LHCN-M2 (cell line): ENCODE data around the gene BSG. TPM values are rescaled to one million over a fixed set of nuclear protein-coding genes. Genes with fewer than 3 reads are reported as not detected.
"Not testable (repeated sequence)": the region's sequence is repeated elsewhere in the genome, so short reads cannot be mapped to it uniquely, and the experiment has no call there.

Source experiments
- DNase-seq: peaks from one replicate; pipeline ENCODE4 v3.0.0-alpha.2; 2012; ENCODE audit warnings: low read depth
- total RNA-seq: library from RNA; depleted of rRNA; stranded (reverse); fragments of >200 nt; gene quantifications from 2 replicates; pipeline ENCODE4 v1.2.3, GENCODE V29; 2014

The BSG gene
- total RNA-seq, 1 experiment from 2014 or later, result 746 TPM

DNA sequence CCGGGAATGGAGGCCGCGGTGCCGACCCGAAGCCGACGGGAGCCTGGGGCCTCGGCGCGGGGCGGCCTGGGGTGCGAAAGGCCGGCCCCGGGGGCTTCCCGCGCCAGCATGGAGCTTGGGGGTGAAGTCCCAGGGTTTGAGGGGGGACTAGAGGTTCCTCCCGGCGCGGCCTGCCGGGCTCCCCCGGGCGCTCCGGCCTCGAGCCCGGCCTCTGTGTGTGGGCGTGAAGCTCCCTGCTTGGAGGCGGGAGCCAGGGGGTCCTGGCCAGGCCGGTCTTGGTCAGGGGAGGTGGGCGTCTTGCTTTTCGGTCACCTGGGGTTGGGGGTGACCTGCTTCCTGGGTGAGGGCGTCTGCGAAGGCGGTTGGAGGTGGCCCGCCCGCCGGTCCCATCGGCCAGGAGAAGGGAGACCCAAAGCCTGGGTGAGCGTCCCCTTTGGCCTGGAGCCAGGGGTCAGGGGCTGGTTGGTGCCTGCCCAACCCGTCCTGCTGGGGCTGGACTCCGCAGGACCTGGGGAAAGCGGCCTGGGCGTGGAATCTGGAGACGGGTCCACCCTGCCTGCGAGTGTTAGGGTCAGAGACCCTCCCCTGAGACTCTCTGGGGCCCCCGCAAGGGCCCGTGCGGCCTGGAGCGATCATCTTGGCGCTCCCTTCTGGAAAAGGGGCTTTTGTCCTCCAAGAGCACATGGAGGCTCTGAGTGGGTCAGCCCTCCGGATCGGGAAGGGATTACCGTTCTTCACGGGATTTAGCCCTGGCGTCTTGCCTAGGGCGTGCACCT is 535 bp downstream of the BSG start:
- DNase-seq, result peak; percentile 65

DNA sequence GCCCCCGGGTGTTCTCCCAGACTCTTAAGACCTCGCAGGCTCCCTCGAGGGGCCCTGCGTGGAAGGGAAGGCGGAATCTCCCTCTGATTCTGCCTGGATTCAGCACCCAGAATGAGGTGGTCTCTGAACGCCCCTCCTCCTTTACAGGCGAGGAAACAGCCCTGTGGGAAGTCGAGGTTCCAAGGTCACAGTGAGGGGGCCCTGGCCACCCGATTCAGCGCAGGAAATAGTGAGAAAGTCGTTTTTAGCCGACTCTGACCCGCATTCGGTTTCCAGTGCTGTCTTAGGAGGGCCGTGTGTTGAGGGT is 1.1 kb downstream of the BSG start:
- DNase-seq, result no peak

DNA sequence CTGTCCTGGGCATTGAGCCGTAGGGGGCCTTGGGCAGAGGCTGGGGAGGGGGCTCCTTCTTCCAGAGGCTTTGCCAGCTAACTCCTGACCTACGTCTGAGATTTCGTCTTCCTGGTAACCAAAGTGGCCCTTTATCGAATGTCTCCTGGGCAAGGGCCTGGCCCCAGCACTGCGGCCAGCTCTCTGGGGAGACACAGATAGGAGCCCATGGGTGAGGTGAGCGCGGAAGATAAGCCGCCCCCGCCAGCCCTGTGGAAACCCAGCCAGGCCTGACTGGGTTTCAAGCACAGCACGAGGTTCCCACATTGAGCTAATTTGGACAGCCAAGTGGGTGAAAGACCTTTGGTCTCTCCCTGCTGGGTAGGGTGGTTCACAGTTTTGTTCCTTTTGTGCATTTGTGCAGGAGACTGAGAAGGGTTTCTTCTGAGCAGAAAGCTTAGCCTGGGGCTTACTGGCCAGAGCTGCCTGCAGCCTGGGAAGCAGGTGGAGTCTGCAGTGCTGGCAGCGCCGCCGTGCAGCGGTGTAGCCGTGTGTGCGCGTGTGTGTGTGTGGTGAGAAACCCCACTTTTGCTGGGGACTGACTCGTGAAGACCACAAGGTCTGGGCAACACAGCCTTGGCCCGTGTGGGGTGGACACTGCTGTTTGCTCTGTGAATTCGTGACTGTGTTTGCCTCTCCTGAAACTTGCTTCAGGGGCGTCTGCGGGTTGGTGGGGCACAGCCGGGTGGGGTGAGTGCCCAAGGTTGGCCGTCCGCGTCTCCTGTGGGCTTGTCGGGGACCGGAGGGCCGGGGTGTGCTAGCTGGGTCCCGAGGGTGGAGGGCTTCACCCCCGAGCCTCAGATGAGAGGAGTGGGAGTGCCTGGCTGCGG is 2.5 kb downstream of the BSG start:
- peak; percentile 37 for DNase-seq

DNA sequence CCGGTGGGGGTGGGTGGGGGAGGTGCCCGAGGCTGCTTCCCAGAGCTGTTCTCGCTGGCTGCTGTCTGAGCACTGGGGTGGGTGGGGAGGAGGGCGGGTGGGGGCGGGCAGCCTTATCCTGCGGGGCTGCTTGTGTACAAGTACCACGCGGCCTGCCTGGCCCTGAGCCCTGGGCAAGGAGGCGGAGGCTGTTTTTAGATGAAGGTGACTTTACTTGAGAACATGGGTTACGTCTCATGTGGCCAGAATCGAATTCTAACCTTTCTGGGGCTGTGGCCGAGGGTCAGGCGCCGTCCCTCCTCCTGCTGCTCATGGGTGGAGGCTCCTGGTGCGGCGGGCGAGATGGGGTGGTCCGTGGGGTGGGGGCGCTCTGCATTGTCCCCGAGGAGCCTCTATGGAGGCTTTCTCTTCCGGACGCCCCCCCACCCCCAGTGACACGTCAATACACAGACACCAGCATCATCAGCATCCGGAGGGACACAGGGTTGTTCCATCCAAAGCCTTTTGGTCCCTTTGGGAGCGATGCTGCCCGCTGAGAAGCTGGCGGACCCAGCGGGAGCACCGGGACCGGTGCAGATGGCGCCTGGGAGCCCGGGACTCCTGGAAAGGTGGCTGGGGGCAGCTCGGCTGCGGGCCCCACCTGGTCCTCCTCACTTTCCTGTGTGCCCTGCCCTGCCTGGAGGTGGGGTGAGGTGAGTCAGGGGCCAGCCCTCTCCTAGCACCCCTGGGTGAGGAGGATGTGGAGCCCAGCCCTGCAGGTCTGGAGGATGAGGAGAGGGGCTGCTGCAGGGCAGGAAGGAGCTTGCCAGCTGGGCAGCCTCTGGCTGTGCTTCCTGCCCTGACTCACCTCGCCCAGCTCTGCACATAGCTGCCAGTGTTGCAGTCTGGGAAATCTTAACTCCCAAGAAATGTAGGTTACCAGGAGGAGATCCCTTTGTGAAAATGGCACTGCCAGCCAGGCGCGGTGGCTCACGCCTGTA is 3.4 kb downstream of the BSG start:
- DNase-seq, result peak; percentile 57

DNA sequence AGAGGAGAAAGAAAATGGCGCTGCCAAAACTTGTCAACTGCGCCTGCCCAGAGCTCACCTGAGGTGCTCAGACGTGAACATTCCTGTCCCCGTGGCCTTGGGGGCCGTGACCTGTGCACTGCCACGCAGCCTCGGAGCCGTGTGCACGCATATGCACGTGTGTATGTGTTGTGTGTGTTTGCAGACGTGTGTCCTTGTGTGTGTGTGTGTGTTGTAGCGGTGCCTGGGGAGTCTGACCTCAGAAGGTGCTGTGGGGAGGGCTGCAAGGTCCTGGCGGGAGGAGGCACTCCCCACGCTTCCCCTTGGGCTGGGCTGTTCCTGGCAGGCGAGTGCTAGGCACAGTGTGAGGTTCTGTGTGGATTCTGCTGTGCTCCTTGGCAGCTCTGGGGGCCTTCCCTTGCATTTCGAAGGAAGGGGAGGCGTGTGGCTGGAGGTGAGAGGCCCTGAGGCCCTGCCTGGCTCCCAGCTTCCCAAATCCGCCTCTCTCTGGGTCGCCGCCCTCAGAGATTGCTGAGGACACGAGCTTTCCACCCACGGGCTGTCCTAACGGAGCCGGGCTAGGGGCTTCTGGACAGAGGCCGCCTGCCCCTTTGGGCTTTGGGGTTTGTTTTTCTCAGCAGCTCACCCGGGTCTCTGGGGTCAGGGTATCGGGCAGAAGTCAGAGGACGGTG is 4.5 kb downstream of the BSG start:
- DNase-seq, result no peak

DNA sequence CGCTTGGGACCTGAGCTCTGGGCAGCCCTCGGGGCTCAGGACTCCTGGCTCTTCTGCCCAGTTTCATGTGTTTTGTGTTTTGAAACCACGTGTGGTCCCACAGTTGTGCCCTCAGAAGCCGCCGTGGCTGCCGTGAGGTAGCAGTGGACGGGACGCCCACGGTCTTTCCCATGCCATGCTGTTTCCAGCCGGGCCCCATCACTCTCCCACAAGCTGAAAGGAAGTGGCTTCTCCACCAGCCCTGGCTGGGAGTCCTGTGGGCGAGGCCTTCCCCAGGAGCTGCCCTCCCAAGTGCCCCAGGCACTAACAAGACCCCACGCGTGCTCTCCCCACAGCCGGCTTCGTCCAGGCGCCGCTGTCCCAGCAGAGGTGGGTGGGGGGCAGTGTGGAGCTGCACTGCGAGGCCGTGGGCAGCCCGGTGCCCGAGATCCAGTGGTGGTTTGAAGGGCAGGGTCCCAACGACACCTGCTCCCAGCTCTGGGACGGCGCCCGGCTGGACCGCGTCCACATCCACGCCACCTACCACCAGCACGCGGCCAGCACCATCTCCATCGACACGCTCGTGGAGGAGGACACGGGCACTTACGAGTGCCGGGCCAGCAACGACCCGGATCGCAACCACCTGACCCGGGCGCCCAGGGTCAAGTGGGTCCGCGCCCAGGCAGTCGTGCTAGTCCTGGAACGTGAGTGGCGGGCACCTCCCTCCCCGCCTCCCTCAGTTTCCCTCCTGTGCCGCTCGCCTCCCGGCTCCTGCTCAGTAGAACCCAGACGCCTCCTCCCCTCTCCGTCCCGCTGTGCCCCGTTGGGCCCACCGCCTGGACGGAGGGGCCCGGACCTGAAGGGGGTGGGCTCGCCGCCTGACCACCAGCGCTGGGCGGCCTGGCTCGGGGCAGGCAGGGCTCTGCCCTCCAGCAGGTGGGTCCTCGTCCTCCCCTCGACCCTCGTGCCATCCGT is 5.3 kb downstream of the BSG start:
- no peak for DNase-seq

DNA sequence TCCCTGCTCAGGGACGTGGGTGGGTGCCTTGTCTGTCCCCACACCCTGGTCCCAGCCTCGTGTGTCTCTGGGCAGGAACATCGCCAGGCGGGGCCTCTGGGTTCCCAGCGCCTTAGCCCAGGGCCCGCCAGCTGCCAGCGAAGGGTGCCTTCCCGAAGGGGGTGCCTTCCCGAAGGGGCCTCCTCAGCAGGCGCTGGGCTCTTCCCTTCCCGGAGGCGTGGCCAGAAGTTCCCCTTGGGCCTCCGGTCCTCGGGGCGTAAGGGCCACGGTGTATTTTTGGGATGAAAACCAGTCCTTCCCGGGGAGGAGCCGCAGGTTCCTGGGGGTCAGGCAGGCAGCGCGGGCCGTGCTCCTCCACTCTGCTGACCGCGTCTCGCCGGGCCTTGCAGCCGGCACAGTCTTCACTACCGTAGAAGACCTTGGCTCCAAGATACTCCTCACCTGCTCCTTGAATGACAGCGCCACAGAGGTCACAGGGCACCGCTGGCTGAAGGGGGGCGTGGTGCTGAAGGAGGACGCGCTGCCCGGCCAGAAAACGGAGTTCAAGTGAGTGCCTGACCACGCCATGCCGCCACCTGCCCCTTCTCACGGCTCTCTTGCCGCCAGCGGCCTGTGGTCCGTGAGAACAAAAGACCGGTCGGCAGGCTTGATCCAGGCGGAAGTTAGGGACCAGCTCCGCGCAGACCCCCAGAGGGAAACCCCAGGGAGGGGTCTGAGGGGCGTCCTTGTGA is 6.9 kb downstream of the BSG start:
- no peak for DNase-seq

DNA sequence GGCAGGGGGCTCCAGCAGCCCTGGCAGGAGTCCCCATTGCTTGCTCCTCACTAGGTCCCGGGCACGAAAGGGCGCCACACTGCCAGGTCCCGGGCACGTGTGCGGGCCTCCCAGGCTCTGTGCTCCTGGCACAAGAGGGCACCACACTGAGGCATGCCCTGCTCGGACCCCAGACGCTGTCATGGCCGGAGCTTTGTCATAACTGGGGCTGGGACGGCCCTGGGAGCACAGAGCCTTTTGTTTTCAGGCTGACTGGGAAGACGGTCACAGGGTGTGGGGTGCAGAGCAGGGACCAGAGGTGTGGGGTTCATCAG is 7.4 kb downstream of the BSG start:
- DNase-seq, result no peak

DNA sequence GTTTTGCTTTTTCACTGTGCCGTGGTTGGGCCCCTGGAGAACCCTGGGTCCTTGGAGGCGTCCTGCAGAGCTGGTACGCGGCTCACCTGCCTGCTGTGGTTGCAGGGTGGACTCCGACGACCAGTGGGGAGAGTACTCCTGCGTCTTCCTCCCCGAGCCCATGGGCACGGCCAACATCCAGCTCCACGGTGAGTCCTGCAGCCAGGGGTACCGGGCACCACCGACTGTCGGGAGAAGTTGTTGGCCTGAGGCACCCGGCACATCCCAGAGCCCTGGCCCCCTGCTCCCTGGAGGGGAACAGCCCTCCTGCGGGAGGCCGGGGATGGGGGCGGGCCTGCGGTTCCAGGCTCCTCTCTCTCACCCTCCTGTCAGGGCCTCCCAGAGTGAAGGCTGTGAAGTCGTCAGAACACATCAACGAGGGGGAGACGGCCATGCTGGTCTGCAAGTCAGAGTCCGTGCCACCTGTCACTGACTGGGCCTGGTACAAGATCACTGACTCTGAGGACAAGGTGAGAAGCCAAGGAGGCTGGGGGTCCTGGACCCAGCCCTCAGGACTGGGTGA is 8.0 kb downstream of the BSG start:
- no peak for DNase-seq

DNA sequence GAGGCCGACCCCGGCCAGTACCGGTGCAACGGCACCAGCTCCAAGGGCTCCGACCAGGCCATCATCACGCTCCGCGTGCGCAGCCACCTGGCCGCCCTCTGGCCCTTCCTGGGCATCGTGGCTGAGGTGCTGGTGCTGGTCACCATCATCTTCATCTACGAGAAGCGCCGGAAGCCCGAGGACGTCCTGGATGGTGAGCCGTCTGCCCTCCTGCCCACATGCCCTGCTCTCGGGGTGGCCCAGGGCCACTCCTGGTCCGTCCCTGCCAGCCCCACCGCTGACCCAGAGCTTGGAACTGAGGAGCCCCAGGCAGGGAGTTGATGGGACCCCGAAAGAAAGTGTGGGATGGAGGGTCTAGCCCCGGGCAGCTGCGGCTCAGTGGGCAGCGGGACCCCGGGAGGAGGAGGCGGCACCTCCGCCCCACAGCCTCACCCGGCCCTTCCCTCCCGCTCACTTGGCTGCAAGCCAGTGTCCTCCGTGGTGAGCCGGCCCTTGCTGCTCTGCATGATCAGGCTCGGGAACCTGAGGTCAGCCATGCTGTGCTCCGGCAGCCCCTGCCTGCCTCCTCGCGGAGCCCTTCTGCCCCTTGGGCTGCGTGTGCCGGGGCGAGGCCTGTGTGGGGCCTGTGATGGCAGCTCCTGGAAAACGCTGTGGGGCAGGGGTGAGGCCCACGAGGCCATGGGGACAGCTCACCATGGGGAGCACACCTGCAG is 9.2 kb downstream of the BSG start:
- DNase-seq, result no peak

DNA sequence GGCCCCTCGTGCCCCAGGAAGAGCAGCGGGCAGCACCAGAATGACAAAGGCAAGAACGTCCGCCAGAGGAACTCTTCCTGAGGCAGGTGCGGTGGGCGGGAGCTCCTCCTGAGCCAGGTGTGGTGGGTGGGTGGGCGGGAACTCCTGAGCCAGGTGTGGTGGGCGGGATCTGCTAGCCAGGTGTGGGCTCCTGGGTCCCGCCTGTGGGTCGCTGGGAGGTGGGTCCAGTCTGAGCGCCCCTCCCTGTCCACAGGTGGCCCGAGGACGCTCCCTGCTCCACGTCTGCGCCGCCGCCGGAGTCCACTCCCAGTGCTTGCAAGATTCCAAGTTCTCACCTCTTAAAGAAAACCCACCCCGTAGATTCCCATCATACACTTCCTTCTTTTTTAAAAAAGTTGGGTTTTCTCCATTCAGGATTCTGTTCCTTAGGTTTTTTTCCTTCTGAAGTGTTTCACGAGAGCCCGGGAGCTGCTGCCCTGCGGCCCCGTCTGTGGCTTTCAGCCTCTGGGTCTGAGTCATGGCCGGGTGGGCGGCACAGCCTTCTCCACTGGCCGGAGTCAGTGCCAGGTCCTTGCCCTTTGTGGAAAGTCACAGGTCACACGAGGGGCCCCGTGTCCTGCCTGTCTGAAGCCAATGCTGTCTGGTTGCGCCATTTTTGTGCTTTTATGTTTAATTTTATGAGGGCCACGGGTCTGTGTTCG is 10.3 kb downstream of the BSG start:
- peak; percentile 54 for DNase-seq

DNA sequence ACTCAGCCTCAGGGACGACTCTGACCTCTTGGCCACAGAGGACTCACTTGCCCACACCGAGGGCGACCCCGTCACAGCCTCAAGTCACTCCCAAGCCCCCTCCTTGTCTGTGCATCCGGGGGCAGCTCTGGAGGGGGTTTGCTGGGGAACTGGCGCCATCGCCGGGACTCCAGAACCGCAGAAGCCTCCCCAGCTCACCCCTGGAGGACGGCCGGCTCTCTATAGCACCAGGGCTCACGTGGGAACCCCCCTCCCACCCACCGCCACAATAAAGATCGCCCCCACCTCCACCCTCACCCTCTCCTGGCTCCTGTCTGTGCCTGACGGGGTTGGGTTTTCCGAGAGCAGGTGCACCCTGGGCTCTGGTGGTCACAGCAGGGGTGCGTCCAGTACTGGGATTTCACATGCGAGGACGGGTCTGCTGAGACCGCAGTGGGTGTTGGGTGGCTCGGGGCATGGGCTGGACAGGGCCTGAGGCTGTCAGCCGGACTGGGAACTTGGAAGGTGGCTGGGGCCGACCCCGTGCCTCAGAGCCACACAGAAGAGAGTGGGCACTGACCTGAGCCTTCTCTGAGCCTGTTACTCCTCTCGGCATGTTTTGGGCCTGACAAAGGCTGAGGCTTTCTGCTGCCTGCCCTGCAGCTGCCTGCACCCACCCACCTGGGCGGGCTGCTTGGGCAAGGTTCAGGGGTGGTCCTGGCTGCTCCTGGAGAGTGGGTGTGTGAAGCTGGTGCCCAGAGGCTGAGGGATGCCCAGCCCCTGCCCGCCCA is 11.0 kb downstream of the BSG start:
- no peak for DNase-seq

DNA sequence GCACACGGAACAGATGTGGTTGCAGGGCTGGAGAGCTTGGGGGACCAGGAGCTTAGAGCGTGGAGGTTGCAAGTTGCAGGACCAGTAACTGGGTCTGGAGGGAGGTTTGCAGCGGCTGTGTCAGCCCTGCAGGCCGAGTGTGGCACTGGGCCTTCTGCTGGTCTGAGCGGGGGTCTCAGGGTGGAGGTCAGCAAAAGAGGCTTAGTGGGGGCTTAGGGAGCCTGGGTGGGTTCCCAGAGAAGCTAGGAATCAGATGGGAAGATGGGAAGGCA is 11.5 kb downstream of the BSG start:
- no peak for DNase-seq

DNA sequence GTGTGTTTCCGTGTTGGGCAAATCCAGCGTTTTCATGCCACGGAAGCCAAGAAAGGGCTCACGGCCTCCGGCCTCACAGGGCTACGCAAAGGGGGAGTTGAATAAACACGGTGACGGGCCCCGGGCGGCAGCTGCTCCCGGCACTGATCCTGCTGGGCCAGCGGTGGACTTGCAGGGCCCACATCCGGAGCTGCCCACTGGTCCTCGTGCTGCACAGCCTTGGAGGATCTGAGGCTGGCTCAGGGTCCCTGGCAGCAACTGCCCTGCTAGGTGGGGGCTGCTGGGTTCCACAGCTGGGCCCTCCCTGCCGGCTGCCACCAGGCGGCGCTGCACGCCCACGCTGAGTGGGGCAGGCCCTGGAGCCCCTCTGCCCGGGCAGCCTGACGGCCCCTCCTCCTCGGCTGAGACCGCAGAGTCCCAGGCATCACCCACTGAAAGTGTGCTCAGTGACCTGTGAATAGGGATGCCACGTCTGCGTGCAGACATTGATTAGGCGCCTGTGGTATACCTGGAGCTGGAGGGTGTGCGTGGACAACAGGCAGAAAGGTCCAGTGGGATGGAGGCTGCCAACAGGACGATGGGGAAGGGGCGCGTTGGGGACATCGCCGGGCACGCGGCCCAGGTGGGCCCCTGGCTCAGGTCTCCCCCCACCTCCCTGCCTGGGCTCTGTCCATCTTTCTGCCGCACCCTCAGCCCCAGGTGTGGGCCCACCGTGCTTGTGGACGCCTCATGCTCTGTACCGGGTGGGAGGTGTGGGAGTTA is 12.0 kb downstream of the BSG start:
- peak; percentile 39 for DNase-seq

DNA sequence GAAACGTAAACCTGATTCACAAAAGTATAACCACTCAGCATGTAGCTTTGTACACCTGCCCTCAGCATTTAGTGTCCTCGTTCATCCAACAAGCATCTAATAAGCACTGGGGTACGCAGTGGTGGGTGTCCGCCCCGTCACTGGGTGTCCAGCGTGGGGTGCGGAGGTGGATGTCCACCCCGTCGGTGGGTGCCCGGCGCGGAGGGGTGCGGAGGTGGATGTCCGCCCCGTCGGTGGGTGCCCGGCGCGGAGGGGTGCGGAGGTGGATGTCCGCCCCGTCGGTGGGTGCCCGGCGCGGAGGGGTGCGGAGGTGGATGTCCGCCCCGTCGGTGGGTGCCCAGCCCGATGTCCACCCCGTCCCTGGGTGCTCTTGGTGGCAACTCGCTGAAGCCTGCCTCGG is 12.8 kb downstream of the BSG start:
- DNase-seq, result not testable (repeated sequence)

DNA sequence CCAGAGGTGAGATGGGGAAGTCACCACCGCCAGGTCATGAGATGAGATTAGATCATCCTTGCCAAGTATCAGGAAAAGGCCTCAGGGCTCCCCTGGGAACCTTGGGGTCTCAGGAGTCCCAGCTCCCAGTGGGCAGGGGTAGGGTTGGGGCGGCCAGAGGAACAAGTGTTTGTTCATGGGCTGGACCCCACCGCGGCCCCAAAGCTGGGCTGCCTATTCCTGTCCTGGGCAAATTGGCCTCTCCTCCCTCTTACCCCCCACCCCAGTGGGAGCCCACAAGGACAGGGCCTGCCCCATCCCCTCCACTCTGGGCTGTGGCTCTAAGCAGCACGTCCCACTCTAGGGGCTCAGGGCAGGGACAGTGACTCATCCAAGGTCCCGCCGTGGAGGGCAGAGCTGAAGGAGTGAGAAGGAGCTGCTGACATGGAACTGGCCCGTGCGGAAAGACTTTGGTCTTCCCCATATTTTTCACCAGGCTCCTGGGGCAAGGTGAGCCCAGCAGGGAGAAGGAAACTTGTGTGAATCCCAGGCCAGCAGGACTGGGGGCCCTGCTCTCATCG is 13.2 kb downstream of the BSG start:
- DNase-seq, result no peak
